GM19238 (cell line): ENCODE data around the gene RCAN3.
A peak's percentile ranks its signal among the peaks of the same experiment; 100 is the strongest.
"Not testable (repeated sequence)": the region's sequence is repeated elsewhere in the genome, so short reads cannot be mapped to it uniquely, and the experiment has no call there.

ENCODE experiments used
- DNase-seq: peaks from one replicate; pipeline ENCODE4 v3.0.0; 2011; ENCODE audit warnings: low spot score; ENCODE audit not compliant: insufficient read length

The RCAN3 gene

DNA sequence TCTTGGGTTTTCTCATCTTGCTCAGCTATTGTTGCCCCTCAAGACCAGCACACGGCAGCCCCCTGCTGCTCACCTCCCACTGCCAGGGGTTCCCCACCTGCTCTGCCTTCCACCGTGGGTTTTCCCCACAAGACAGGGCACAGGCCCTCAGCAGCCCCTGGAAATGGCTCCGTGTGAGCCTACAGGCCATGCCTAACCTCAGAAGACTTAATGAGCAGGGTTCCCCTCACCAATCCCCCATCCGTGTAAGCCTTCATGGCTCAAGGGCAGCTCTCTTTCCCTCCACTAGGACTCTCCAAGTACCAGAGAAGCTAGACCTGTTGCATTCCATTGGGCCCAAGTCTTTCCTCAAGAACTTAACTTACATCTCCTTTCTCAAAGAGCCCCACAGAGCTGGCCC is 18.4 kb upstream of the RCAN3 start:
- no peak for DNase-seq

GRCh38 chr1:24486331-24487065 is 16.1 kb upstream of the RCAN3 start:
- no peak for DNase-seq

- no peak for DNase-seq
Observed at GRCh38 chr1:24487455-24487854, 15.2 kb upstream of the RCAN3 start.

DNA sequence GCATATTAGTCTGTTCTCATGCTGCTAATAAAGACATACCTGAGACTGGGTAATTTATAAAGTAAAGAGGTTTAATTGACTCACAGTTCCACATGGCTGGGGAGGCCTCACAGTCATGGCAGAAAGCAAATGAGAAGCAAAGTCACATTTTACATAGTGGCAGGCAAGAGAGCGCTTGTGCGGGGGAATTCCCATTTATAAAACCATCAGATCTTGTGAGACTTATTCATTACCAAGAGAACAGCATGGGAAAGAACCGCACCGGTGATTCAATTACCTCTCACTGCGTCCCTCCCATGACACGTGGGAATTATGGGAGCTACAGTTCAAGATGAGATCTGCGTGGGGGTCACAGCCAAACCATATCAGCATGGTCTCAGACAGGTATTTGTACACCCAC is 14.5 kb upstream of the RCAN3 start:
- not testable (repeated sequence) for DNase-seq

DNA sequence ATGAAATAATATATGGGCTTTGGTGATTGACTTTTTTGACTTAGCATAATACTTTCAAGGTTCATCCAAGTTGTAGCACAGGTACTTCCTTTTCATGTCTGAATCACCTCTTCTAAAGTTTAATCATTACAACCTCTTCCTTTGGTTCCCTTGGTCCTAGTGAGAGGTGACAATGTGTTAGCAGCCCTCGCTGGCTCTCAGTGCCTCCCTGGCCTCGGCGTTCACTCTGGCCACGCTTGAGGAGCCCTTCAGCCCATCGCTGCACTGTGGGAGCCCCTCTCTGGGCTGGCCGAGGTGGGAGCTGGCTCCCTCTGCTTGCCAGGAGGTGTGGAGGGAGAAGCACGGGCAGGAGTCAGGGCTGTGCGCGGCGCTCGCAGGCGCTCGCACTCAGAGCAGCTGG is 13.0 kb upstream of the RCAN3 start:
- no peak for DNase-seq

GRCh38 chr1:24490101-24490781 is 12.4 kb upstream of the RCAN3 start:
- DNase-seq, result no peak

- DNase-seq, result no peak
Observed at GRCh38 chr1:24491577-24492360, 10.9 kb upstream of the RCAN3 start.

DNA sequence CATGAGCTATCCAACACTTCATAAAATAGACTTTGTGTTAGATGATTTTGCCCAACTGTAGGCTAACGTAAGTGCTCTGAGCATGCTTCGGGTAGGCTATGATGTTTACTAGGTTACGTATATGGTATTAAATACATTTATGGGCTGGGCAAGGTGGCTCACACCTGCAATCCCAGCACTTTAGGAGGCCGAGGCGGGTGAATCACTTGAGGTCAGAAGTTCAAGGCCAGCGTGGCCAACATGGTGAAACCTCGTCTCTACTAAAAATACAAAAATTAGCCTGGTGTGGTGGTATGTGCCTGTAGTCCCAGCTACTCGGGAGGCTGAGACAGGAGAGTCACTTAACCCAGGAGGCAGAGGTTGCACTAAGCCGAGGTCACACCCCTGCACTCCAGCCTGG is 9.7 kb upstream of the RCAN3 start:
- not testable (repeated sequence) for DNase-seq

DNA sequence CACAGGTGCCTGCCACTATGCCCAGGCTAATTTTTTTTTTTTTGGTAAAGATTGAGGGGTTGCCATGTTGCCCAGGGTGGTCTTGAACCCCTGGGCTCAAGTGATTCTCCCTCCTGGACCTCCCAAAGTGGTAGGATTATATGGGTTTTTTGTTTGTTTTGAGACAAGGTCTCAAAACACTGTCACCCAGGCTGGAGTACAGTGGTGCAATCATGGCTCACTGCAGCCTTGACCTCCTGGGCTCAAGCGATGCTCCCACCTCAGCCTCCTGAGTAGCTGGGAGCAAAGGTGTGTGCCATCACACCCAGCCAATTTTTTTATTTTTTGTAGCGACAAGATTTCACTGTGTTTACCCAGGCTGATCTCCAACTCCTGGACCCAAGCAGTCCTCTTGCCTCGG is 8.9 kb upstream of the RCAN3 start:
- no peak for DNase-seq

- DNase-seq, result no peak
Observed at GRCh38 chr1:24498589-24498988, 4.0 kb upstream of the RCAN3 start.

- no peak for DNase-seq
Observed at GRCh38 chr1:24500448-24501048, 2.1 kb upstream of the RCAN3 start.

DNA sequence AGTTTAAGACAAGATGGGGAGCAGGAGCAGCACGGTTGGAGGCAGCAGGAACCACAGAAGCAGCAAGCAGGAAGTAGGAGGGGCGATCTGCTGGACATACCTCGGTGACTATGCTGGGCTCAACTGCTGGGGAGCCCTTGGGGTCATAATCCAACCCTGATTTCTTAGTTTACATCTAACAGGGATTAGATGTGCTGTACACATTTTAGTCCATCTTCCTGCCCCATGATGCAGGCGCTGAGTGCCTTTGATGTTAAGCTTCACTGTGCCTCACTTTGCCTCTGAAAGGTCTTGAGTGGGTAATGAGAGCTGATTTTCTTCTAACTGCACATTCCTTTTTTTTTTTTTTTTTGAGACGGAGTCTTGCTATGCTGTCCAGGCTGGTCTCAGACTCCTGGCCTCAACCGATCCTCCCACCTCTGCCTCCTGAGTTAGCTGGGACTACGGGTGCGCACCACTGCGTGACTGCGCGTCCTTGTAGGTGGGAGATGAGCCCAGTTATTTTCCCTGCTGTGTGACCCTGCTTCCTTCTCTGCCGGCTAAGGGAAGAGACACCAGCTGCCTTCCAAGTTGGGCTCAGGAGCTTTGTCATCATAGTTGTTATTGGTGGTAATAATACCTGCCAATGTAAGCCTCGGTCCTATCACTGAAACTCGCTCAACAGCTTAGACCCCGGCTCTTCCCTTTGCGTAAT is 1.1 kb upstream of the RCAN3 start:
- peak; percentile 28 for DNase-seq

GRCh38 chr1:24502065-24502708 is 449 bp upstream of the RCAN3 start:
- DNase-seq, result peak; percentile 19

- DNase-seq, result no peak
Observed at GRCh38 chr1:24503059-24503751, 569 bp downstream of the RCAN3 start.

DNA sequence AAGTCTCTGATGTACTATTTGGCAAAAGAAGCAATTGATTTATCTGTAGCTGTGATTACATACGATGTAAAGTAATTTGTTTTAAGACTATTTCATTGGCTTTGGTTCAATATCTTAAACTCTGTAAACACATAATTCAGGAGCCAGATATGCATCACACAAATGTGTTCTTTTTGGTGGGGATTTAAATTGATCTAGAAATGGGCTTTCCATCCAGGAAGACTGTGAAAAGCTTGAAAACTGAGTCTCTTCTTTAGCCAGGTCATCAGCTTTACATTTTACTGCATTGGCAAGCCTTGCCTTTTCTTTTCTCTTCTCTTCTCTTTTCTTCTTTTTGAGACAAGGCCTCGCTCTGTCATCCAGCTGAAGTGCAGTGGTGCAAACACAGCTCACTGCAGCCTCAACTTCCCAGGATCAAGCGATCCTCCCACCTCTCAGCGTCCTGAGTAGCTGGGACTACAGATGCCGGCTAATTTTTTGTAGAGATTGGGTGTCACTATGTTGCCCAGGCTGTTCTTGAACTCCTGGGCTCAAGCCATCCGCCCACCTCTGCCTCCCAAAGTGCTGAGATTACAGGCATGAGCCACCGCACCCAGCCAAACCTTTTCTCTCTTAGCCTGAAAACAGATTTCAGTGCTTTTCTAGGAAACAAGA is 1.4 kb downstream of the RCAN3 start:
- DNase-seq, result no peak

DNA sequence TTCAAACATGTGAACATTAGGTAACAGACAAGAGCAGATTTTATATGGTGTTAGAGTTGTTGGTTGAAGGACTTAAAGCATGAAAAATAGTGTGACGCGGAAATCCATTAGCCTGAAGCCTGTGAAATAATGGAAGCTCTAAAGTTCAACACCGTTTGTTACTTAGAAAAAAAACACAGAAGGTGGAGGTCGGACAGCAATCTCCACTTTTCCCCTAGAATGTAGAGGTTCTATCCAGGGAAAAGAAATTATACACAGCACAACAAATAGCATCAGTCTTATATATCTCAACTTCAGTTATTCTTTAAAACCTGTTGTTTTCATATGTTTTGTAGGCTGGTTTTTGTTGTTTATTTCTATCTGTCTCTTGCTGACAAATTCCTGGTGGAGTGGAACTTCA is 1.9 kb downstream of the RCAN3 start:
- no peak for DNase-seq

GRCh38 chr1:24505816-24506215 is 3.2 kb downstream of the RCAN3 start:
- DNase-seq, result no peak

DNA sequence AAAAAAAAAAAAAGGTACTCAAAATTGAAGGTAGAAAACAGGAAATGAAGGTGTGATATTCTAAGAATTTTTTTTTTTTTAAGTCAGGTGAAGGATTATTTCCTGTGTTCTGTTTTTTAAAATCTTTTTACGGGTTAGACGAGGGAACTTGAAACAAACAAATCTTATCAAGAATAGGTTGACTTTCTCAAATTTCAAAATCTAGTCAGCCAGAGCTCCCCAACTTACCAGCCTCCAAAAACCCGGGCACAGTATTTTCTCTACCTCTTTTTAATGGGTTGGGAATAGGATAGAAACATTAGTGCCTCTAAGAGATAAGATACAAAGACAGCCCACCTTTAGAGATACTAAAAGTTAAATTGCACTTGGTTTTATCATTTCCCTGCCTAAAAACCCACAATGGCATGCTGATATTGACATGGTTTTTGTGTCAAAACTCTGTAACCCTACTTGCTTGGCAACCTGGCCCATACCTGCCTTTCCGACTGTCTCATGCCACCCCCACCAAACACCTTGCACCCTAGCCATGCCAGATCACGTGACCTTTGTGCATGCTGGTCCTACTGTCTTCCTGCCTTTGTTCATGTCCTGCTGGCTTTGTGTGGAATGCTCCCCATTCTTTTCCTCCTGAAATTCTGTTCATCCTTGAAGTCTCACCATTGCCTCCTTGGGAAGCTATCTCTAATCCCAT is 4.2 kb downstream of the RCAN3 start:
- DNase-seq, result no peak

GRCh38 chr1:24507405-24507804 is 4.8 kb downstream of the RCAN3 start:
- no peak for DNase-seq
